ENCODE data around the gene CLDN24. TPM values are rescaled to one million over a fixed set of nuclear protein-coding genes. Genes with fewer than 3 reads are reported as not detected.
"Not testable (repeated sequence)": the region's sequence is repeated elsewhere in the genome, so short reads cannot be mapped to it uniquely, and the experiment has no call there.

The CLDN24 gene
- total RNA-seq, 2 experiments from 2014 or later = not detected

- H3K9me3 Mint-ChIP-seq = peaks cover 5% of the 10 kb centered on the region
- no peaks in the 10 kb centered on the region for H3K36me3 Mint-ChIP-seq (ENCODE audit: low read depth)
- no peak overlapping the region for H3K27ac Mint-ChIP-seq
- H3K27me3 Mint-ChIP-seq (ENCODE audit: low read depth) = no peaks in the 10 kb centered on the region
- no peaks in the 10 kb centered on the region for H3K4me1 Mint-ChIP-seq (ENCODE audit: low read depth)
- intact Hi-C loops (cut with micrococcal nuclease) = no loop called here
- no peak for DNase-seq
- no peak overlapping the region for H3K4me3 Mint-ChIP-seq
- CTCF ChIA-PET = no interaction called here
Measured at GRCh38 chr4:183326853-183327252, 4.6 kb upstream of the CLDN24 start.

GRCh38 chr4:183326387-183326786 is 4.2 kb upstream of the CLDN24 start:
- H3K27ac Mint-ChIP-seq; H3K36me3 Mint-ChIP-seq (ENCODE audit: low read depth); H3K9me3 Mint-ChIP-seq; H3K4me1 Mint-ChIP-seq (ENCODE audit: low read depth); DNase-seq; CTCF ChIA-PET; intact Hi-C loops (cut with micrococcal nuclease); H3K4me3 Mint-ChIP-seq; H3K27me3 Mint-ChIP-seq (ENCODE audit: low read depth): not testable (repeated sequence)

GRCh38 chr4:183324619-183325018 is 2.4 kb upstream of the CLDN24 start:
- Mint-ChIP-seq H3K4me3 (no peak overlapping the region), H3K9me3 (peaks cover 5% of the 10 kb centered on the region), H3K27me3 (ENCODE audit: low read depth) (no peaks in the 10 kb centered on the region), H3K36me3 (ENCODE audit: low read depth) (no peaks in the 10 kb centered on the region), H3K27ac (no peak overlapping the region), H3K4me1 (ENCODE audit: low read depth) (peaks cover 7% of the 10 kb centered on the region)
- intact Hi-C loops (cut with micrococcal nuclease) = no loop called here
- no peak for DNase-seq
- CTCF ChIA-PET = no interaction called here

GRCh38 chr4:183324056-183324455 is 1.8 kb upstream of the CLDN24 start:
- H3K36me3 Mint-ChIP-seq (ENCODE audit: low read depth); H3K4me3 Mint-ChIP-seq; H3K4me1 Mint-ChIP-seq (ENCODE audit: low read depth); H3K9me3 Mint-ChIP-seq; H3K27ac Mint-ChIP-seq; DNase-seq; H3K27me3 Mint-ChIP-seq (ENCODE audit: low read depth); intact Hi-C loops (cut with micrococcal nuclease); CTCF ChIA-PET: not testable (repeated sequence)

- no peaks in the 10 kb centered on the region for H3K36me3 Mint-ChIP-seq (ENCODE audit: low read depth)
- H3K4me3 Mint-ChIP-seq = no peak overlapping the region
- CTCF ChIA-PET = no interaction called here
- intact Hi-C loops (cut with micrococcal nuclease) = no loop called here
- peaks cover 5% of the 10 kb centered on the region for H3K9me3 Mint-ChIP-seq
- no peak overlapping the region for H3K27ac Mint-ChIP-seq
- peaks cover 7% of the 10 kb centered on the region for H3K4me1 Mint-ChIP-seq (ENCODE audit: low read depth)
- no peak for DNase-seq
- H3K27me3 Mint-ChIP-seq (ENCODE audit: low read depth) = no peaks in the 10 kb centered on the region
Measured at GRCh38 chr4:183323295-183323694, 1.1 kb upstream of the CLDN24 start.

GRCh38 chr4:183321516-183321915 is 710 bp downstream of the CLDN24 start:
- no peaks in the 10 kb centered on the region for H3K27me3 Mint-ChIP-seq (ENCODE audit: low read depth)
- peaks cover 7% of the 10 kb centered on the region for H3K4me1 Mint-ChIP-seq (ENCODE audit: low read depth)

GRCh38 chr4:183321079-183321478 is 1.1 kb downstream of the CLDN24 start:
- CTCF ChIA-PET = no interaction called here
- Mint-ChIP-seq H3K27me3 (ENCODE audit: low read depth) (no peaks in the 10 kb centered on the region), H3K4me3 (no peak overlapping the region), H3K9me3 (peaks cover under 1% of the 10 kb centered on the region), H3K27ac (no peak overlapping the region), H3K4me1 (ENCODE audit: low read depth) (peaks cover 7% of the 10 kb centered on the region), H3K36me3 (ENCODE audit: low read depth) (no peaks in the 10 kb centered on the region)
- DNase-seq = no peak
- intact Hi-C loops (cut with micrococcal nuclease) = no loop called here

More at GRCh38 chr4:183321516-183321915, 710 bp downstream of the CLDN24 start:
- intact Hi-C loops (cut with micrococcal nuclease) = no loop called here
- H3K4me3 Mint-ChIP-seq = no peak overlapping the region
- CTCF ChIA-PET = no interaction called here
- peaks cover 5% of the 10 kb centered on the region for H3K9me3 Mint-ChIP-seq
- H3K27ac Mint-ChIP-seq = no peak overlapping the region
- DNase-seq = no peak
- H3K36me3 Mint-ChIP-seq (ENCODE audit: low read depth) = no peaks in the 10 kb centered on the region

- no peak for DNase-seq
- no peak within 1 kb of the TSS for H3K4me3 Mint-ChIP-seq
- CTCF ChIA-PET = no interaction called here
- H3K4me1 Mint-ChIP-seq (ENCODE audit: low read depth) = peaks cover 7% of the 10 kb centered on the region
- H3K36me3 Mint-ChIP-seq (ENCODE audit: low read depth) = no peaks in the 10 kb centered on the region
- no peak within 1 kb of the TSS for H3K27ac Mint-ChIP-seq
- no peaks in the 10 kb centered on the region for H3K9me3 Mint-ChIP-seq
- no peaks in the 10 kb centered on the region for H3K27me3 Mint-ChIP-seq (ENCODE audit: low read depth)
- intact Hi-C loops (cut with micrococcal nuclease) = no loop called here
Measured at GRCh38 chr4:183320211-183321059, 1.8 kb downstream of the CLDN24 start, which contains the start of gene CLDN22. Gene CLDN22 (minus strand): TSS chr4:183320276. CDS start chr4:183320218, 58 bp downstream.

GRCh38 chr4:183318656-183319055 is 3.6 kb downstream of the CLDN24 start:
- H3K4me3 Mint-ChIP-seq = no peak overlapping the region
- no peak overlapping the region for H3K27ac Mint-ChIP-seq
- no peak for DNase-seq
- intact Hi-C loops (cut with micrococcal nuclease) = no loop called here
- H3K9me3 Mint-ChIP-seq = no peaks in the 10 kb centered on the region
- H3K36me3 Mint-ChIP-seq (ENCODE audit: low read depth) = peaks cover 2% of the 10 kb centered on the region
- H3K4me1 Mint-ChIP-seq (ENCODE audit: low read depth) = peaks cover 7% of the 10 kb centered on the region
- CTCF ChIA-PET = interaction anchor here (0.6 to 1.5 kb wide), 3 partner anchors 12 to 212 kb away, joined by 3 read pairs; no protein-coding TSS in a partner anchor
- no peaks in the 10 kb centered on the region for H3K27me3 Mint-ChIP-seq (ENCODE audit: low read depth)

GRCh38 chr4:183314806-183315205 is 7.4 kb downstream of the CLDN24 start:
- Mint-ChIP-seq H3K36me3 (ENCODE audit: low read depth) (peaks cover 8% of the 10 kb centered on the region), H3K27me3 (ENCODE audit: low read depth) (no peaks in the 10 kb centered on the region), H3K9me3 (no peaks in the 10 kb centered on the region), H3K4me1 (ENCODE audit: low read depth) (no peaks in the 10 kb centered on the region), H3K27ac (no peak overlapping the region), H3K4me3 (no peak overlapping the region)
- CTCF ChIA-PET = no interaction called here
- intact Hi-C loops (cut with micrococcal nuclease) = no loop called here
- DNase-seq = no peak

GRCh38 chr4:183314336-183314735 is 7.9 kb downstream of the CLDN24 start:
- Mint-ChIP-seq H3K27me3 (ENCODE audit: low read depth) (no peaks in the 10 kb centered on the region), H3K4me1 (ENCODE audit: low read depth) (no peaks in the 10 kb centered on the region), H3K4me3 (no peak overlapping the region), H3K9me3 (no peaks in the 10 kb centered on the region), H3K27ac (no peak overlapping the region), H3K36me3 (ENCODE audit: low read depth) (peaks cover 8% of the 10 kb centered on the region)
- CTCF ChIA-PET = no interaction called here
- no peak for DNase-seq
- intact Hi-C loops (cut with micrococcal nuclease) = no loop called here

- CTCF ChIA-PET = no interaction called here
- H3K9me3 Mint-ChIP-seq = no peaks in the 10 kb centered on the region
- no peaks in the 10 kb centered on the region for H3K27me3 Mint-ChIP-seq (ENCODE audit: low read depth)
- no peak overlapping the region for H3K27ac Mint-ChIP-seq
- intact Hi-C loops (cut with micrococcal nuclease) = no loop called here
- H3K4me1 Mint-ChIP-seq (ENCODE audit: low read depth) = no peaks in the 10 kb centered on the region
- peaks cover 8% of the 10 kb centered on the region for H3K36me3 Mint-ChIP-seq (ENCODE audit: low read depth)
- no peak overlapping the region for H3K4me3 Mint-ChIP-seq
- no peak for DNase-seq
Measured at GRCh38 chr4:183312841-183313240, 9.4 kb downstream of the CLDN24 start.

GRCh38 chr4:183306811-183307210 is 15.4 kb downstream of the CLDN24 start:
- no peaks in the 10 kb centered on the region for H3K27me3 Mint-ChIP-seq (ENCODE audit: low read depth)
- H3K36me3 Mint-ChIP-seq (ENCODE audit: low read depth) = no peaks in the 10 kb centered on the region
- no peak for DNase-seq
- CTCF ChIA-PET = interaction anchor here (1.1 kb wide), 1 partner anchor 11 kb away, joined by 3 read pairs; no protein-coding TSS in a partner anchor
- no peak overlapping the region for H3K4me3 Mint-ChIP-seq
- no peaks in the 10 kb centered on the region for H3K9me3 Mint-ChIP-seq
- no peaks in the 10 kb centered on the region for H3K4me1 Mint-ChIP-seq (ENCODE audit: low read depth)
- H3K27ac Mint-ChIP-seq = no peak overlapping the region
- intact Hi-C loops (cut with micrococcal nuclease) = no loop called here
